OCI-LY7 (cell line): ENCODE data around the gene LTB. TPM values are rescaled to one million over a fixed set of nuclear protein-coding genes. Genes with fewer than 3 reads are reported as not detected.

Source experiments
- BruUV-seq: library from RNA; stranded (reverse); fragments of 400-500 nt; replicated peaks from 2 replicates; lab custom pipeline; 2021; lab: Mats Ljungman, UMichigan
- CTCF ChIA-PET: fragments of 300-600 bp; sonication (Branson Sonifier 250); formaldehyde crosslinking; loops from one replicate; lab custom pipeline; 2022; ENCODE audit warnings: antibody characterized with exemption; ENCODE audit not compliant: unreplicated experiment; lab: Charles Lee
- POLR2A ChIA-PET: fragments of 300-600 bp; sonication (Branson Sonifier 250); formaldehyde crosslinking; loops from one replicate; lab custom pipeline; 2022; ENCODE audit warnings: antibody characterized with exemption; lab: Charles Lee
- DNase-seq: peaks from one replicate; pipeline ENCODE4 v3.0.0-alpha.2; 2015; ENCODE audit warnings: low spot score
- H2AFZ ChIP-seq: fragments of 200-600 bp; sonication (generic), shearing (Covaris generic); 2 replicates; pipeline ENCODE4 v1.6.1; 2014; ENCODE audit warnings: mild to moderate bottlenecking, antibody characterized with exemption, low read length, moderate library complexity
- H3K27ac ChIP-seq: fragments of 200-600 bp; sonication (generic); 2 replicates; pipeline ENCODE4 v1.5.1; 2014; ENCODE audit warnings: mixed run types, low read depth, mild to moderate bottlenecking, moderate library complexity, low read length, inconsistent platforms; ENCODE audit not compliant: poor library complexity, severe bottlenecking
- H3K36me3 ChIP-seq: fragments of 200-600 bp; sonication (generic); 2 replicates; pipeline ENCODE4 v1.6.1; 2014; ENCODE audit warnings: mild to moderate bottlenecking, antibody characterized with exemption, low read length, moderate library complexity, mixed read lengths; ENCODE audit not compliant: insufficient read depth
- H3K4me1 ChIP-seq: fragments of 200-600 bp; sonication (generic); 2 replicates; pipeline ENCODE4 v1.5.1; 2014; ENCODE audit warnings: mild to moderate bottlenecking, low read length; ENCODE audit not compliant: insufficient read depth, poor library complexity, severe bottlenecking
- H3K4me2 ChIP-seq: fragments of 200-600 bp; sonication (generic); 2 replicates; pipeline ENCODE4 v1.6.1; 2014; ENCODE audit warnings: mild to moderate bottlenecking, low read length
- H3K4me3 ChIP-seq: fragments of 200-600 bp; sonication (generic); 2 replicates; pipeline ENCODE4 v1.5.1; 2014; ENCODE audit warnings: mild to moderate bottlenecking, low read depth, low read length; ENCODE audit not compliant: poor library complexity, severe bottlenecking
- H3K79me2 ChIP-seq: fragments of 200-600 bp; sonication (generic); 2 replicates; pipeline ENCODE4 v1.6.1; 2016; ENCODE audit warnings: low read depth, mild to moderate bottlenecking, low read length, moderate library complexity, mixed read lengths; ENCODE audit not compliant: insufficient read depth
- H3K9me2 ChIP-seq: fragments of 200-600 bp; sonication (generic); 2 replicates; pipeline ENCODE4 v1.6.1; 2016; ENCODE audit warnings: mild to moderate bottlenecking, low read length, mixed read lengths; ENCODE audit not compliant: insufficient read depth
- H3K9me3 ChIP-seq: fragments of 200-600 bp; sonication (generic); 2 replicates; pipeline ENCODE4 v1.6.1; 2014; ENCODE audit warnings: mild to moderate bottlenecking, mixed run types, low read length, mixed read lengths
- H4K20me1 ChIP-seq: fragments of 200-600 bp; sonication (generic); 2 replicates; pipeline ENCODE4 v1.6.1; 2014; ENCODE audit warnings: mild to moderate bottlenecking, antibody characterized with exemption, low read length, moderate library complexity, mixed read lengths; ENCODE audit not compliant: insufficient read depth
- CTCF ChIP-seq: fragments of 200-600 bp; sonication (generic); conservative IDR thresholded peaks from 2 replicates; pipeline ENCODE4 v1.5.1; 2014; ENCODE audit warnings: mild to moderate bottlenecking, antibody characterized with exemption, low read length, moderate library complexity, mixed read lengths
- EZH2phosphoT487 ChIP-seq: fragments of 200-600 bp; sonication (generic); IDR thresholded peaks from 2 replicates; pipeline ENCODE4 v1.6.1; 2018; ENCODE audit warnings: low read depth, borderline replicate concordance, mild to moderate bottlenecking, mixed run types, antibody characterized with exemption, low read length, moderate library complexity, mixed read lengths
- intact Hi-C: fragments of 100-400 bp; cut with micrococcal nuclease; formaldehyde crosslinking; loops from one replicate; pipeline ENCODE4 v1.10.0; 2022; ENCODE audit not compliant: unreplicated experiment
- total RNA-seq, 2 experiments: library from RNA; depleted of rRNA in 1 of 2; stranded (reverse); fragments of >200 nt in 1 of 2; shearing (Covaris generic) in 1 of 2; gene quantifications; 2 replicates each; pipeline ENCODE4 v1.2.3, GENCODE V29; 2014 to 2022

Gene LTB
- total RNA-seq, 2 experiments from 2014 or later, result 36.5 to 36.9 TPM

- Histone ChIP-seq H3K9me2 (no peaks in the 10 kb centered on the region), H3K27ac (peak overlapping the region; percentile 86), H3K36me3 (peaks cover 13% of the 10 kb centered on the region; the same call in 1 of the 2 replicates), H4K20me1 (no peaks in the 10 kb centered on the region), H3K4me2 (peak overlapping the region; percentile 88), H3K9me3 (no peaks in the 10 kb centered on the region), H3K79me2 (peaks cover 13% of the 10 kb centered on the region; the same call in 1 of the 2 replicates), H2AFZ (peak overlapping the region; percentile 12; the same call in 1 of the 2 replicates), H3K4me1 (peaks cover 78% of the 10 kb centered on the region), H3K4me3 (peak overlapping the region; percentile 87)
- BruUV-seq, result no TSS peak
- peak; percentile 89 for DNase-seq
- ChIA-PET POLR2A (interaction anchor here (0.8 to 6.0 kb wide), 3 partner anchors 11 to 16 kb away, joined by 5 to 49 read pairs (median 6); no protein-coding TSS in a partner anchor), CTCF (interaction anchor here (0.8 to 4.4 kb wide), 4 partner anchors 12 to 32 kb away, joined by 3 to 27 read pairs (median 3); partner anchors contain the start of gene NCR3)
- intact Hi-C loops, result loop anchor here (1.0 to 10.0 kb wide), 4 partner anchors 16 to 176 kb away; partner anchors contain the start of genes MICA and NFKBIL1
- TF ChIP-seq EZH2phosphoT487, result no peak
- peak; percentile 93 for TF ChIP-seq CTCF
These were observed 1.3 kb downstream of the LTB start for GRCh38 chr6:31580807-31581433.

DNA sequence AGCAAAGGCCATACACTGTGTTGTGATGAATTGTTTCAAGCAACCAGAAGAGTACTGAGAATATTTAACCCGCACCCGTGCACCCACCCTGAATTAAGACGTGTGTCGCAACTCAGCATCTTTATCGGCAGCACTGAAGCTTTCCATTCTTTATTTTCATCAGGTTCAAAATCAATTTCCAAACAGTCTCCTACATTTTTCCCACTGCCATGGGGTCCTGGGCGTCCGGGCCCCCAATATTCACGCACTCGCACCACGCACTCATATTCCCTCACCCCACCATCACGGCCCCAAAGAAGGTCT, 1.8 kb downstream of the LTB start:
- Histone ChIP-seq H3K9me3 (no peaks in the 10 kb centered on the region), H3K9me2 (no peaks in the 10 kb centered on the region), H3K4me1 (peaks cover 78% of the 10 kb centered on the region), H3K36me3 (peaks cover 13% of the 10 kb centered on the region; the same call in 1 of the 2 replicates), H3K79me2 (peaks cover 15% of the 10 kb centered on the region; the same call in 1 of the 2 replicates), H4K20me1 (no peaks in the 10 kb centered on the region), H2AFZ (no peak overlapping the region), H3K27ac (no peak overlapping the region), H3K4me2 (peak overlapping the region; percentile 88), H3K4me3 (peak overlapping the region; percentile 87)
- TF ChIP-seq EZH2phosphoT487 (no peak), CTCF (no peak)
- no peak for DNase-seq
- POLR2A ChIA-PET, result interaction anchor here (0.8 to 6.0 kb wide), 4 partner anchors 11 to 63 kb away, joined by 3 to 49 read pairs (median 6); no protein-coding TSS in a partner anchor
- intact Hi-C loops, result loop anchor here (10.0 kb wide), 1 partner anchor 176 kb away; the partner anchor contains the start of gene MICA
- no TSS peak for BruUV-seq
- CTCF ChIA-PET, result interaction anchor here (1.3 to 4.4 kb wide), 2 partner anchors 17 to 32 kb away, joined by 3 to 27 read pairs; no protein-coding TSS in a partner anchor
